ENCODE data around the gene SNORC. TPM values are rescaled to one million over a fixed set of nuclear protein-coding genes. Genes with fewer than 3 reads are reported as not detected.

SNORC gene
- total and polyA plus RNA-seq, 2 of the 13 experiments (the other 11 are each of a cell fraction or from before 2014, with no cell fraction given), result 59.1 to 86.1 TPM

DNA sequence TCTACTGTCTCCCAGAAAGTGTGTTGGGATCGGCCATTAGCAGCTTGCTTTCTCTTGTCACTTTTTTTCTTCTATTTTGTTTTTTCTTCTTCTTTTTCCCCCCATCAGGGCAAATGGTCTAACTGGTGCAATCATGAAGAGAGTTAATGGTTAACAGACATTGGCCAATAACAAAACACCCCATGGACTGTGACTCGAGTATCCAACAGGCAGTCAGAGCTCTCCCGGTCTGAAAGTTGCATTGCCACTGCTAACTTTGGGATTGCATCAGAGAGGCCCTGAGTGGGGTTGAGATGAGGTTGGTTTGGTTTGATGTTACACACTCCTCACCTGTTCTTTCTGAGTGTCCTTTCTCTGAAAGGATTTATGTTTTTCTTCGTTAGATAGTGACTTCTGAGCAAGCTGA lies 12.9 kb upstream of the SNORC start (continued):
- TF ChIP-seq ZNF749 (CRISPR knock-in tag; IDR thresholded peaks at IDR 0.05; ENCODE audit: borderline replicate concordance), result peak; percentile 34; the same call in 1 of the 2 replicates
- TF ChIP-seq SMC3 (IDR thresholded peaks at IDR 0.05; ENCODE audit: low read length), result peak; percentile 86
- peak; percentile 70 for TF ChIP-seq ZNF430 (CRISPR knock-in tag; IDR thresholded peaks at IDR 0.05)
- no peak for TF ChIP-seq ZNF773 (CRISPR knock-in tag; IDR thresholded peaks at IDR 0.05; ENCODE audit: borderline replicate concordance)
- no peak for TF ChIP-seq ZNF704 (CRISPR knock-in tag; IDR thresholded peaks at IDR 0.05; ENCODE audit: borderline replicate concordance)
- TF ChIP-seq ZNF598 (CRISPR knock-in tag; IDR thresholded peaks at IDR 0.05; ENCODE audit: borderline replicate concordance), result no peak
- peak; percentile 70 for TF ChIP-seq ZSCAN31 (CRISPR knock-in tag; IDR thresholded peaks at IDR 0.05; ENCODE audit: low read depth)
- no peak for TF ChIP-seq ZNF10 (CRISPR knock-in tag; IDR thresholded peaks at IDR 0.05; ENCODE audit: borderline replicate concordance, low read depth)
- TF ChIP-seq MAFG (CRISPR knock-in tag; IDR thresholded peaks at IDR 0.05), result no peak
- 0 out of 2 replicates have a peak, but pooled peaks have one; percentile 16 for TF ChIP-seq ZMYM2 (CRISPR knock-in tag; IDR thresholded peaks at IDR 0.05)
- TF ChIP-seq GPN1 (CRISPR knock-in tag; IDR thresholded peaks at IDR 0.05; ENCODE audit: borderline replicate concordance), result no peak
- TF ChIP-seq CCDC6 (CRISPR knock-in tag; IDR thresholded peaks at IDR 0.05), result peak; percentile 78; the same call in 1 of the 2 replicates
- peak; percentile 94 for TF ChIP-seq BCL6 (CRISPR knock-in tag; IDR thresholded peaks at IDR 0.05)
- TF ChIP-seq ZNF557 (CRISPR knock-in tag; IDR thresholded peaks at IDR 0.05), result no peak
- TF ChIP-seq, protein P1, sequence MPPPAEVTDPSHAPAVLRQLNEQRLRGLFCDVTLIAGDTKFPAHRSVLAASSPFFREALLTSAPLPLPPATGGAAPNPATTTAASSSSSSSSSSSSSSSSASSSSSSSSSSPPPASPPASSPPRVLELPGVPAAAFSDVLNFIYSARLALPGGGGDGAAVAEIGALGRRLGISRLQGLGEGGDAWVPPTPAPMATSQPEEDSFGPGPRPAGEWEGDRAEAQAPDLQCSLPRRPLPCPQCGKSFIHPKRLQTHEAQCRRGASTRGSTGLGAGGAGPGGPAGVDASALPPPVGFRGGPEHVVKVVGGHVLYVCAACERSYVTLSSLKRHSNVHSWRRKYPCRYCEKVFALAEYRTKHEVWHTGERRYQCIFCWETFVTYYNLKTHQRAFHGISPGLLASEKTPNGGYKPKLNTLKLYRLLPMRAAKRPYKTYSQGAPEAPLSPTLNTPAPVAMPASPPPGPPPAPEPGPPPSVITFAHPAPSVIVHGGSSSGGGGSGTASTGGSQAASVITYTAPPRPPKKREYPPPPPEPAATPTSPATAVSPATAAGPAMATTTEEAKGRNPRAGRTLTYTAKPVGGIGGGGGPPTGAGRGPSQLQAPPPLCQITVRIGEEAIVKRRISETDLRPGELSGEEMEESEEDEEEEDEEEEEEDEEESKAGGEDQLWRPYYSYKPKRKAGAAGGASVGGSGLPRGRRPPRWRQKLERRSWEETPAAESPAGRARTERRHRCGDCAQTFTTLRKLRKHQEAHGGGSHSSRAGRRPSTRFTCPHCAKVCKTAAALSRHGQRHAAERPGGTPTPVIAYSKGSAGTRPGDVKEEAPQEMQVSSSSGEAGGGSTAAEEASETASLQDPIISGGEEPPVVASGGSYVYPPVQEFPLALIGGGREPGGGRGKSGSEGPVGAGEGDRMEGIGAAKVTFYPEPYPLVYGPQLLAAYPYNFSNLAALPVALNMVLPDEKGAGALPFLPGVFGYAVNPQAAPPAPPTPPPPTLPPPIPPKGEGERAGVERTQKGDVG (CRISPR knock-in tag; IDR thresholded peaks at IDR 0.05; ENCODE audit: borderline replicate concordance), result 0 out of 2 replicates have a peak, but pooled peaks have one; percentile 1
- no peak for TF ChIP-seq MTF2 (CRISPR knock-in tag; IDR thresholded peaks at IDR 0.05; ENCODE audit: borderline replicate concordance)
- no peak for TF ChIP-seq ZNF432 (CRISPR knock-in tag; IDR thresholded peaks at IDR 0.05; ENCODE audit: borderline replicate concordance)
- TF ChIP-seq, protein P2, sequence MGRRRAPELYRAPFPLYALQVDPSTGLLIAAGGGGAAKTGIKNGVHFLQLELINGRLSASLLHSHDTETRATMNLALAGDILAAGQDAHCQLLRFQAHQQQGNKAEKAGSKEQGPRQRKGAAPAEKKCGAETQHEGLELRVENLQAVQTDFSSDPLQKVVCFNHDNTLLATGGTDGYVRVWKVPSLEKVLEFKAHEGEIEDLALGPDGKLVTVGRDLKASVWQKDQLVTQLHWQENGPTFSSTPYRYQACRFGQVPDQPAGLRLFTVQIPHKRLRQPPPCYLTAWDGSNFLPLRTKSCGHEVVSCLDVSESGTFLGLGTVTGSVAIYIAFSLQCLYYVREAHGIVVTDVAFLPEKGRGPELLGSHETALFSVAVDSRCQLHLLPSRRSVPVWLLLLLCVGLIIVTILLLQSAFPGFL (CRISPR knock-in tag; IDR thresholded peaks at IDR 0.05), result no peak
- TF ChIP-seq RFXAP (CRISPR knock-in tag; IDR thresholded peaks at IDR 0.05; ENCODE audit: borderline replicate concordance), result peak; percentile 96
- TF ChIP-seq TAF15 (IDR thresholded peaks at IDR 0.05; ENCODE audit: low read depth, low read length, poor library complexity, severe bottlenecking), result no peak
- TF ChIP-seq ZSCAN12 (CRISPR knock-in tag; IDR thresholded peaks at IDR 0.05), result 0 out of 2 replicates have a peak, but pooled peaks have one; percentile 57
- TF ChIP-seq, protein P3, sequence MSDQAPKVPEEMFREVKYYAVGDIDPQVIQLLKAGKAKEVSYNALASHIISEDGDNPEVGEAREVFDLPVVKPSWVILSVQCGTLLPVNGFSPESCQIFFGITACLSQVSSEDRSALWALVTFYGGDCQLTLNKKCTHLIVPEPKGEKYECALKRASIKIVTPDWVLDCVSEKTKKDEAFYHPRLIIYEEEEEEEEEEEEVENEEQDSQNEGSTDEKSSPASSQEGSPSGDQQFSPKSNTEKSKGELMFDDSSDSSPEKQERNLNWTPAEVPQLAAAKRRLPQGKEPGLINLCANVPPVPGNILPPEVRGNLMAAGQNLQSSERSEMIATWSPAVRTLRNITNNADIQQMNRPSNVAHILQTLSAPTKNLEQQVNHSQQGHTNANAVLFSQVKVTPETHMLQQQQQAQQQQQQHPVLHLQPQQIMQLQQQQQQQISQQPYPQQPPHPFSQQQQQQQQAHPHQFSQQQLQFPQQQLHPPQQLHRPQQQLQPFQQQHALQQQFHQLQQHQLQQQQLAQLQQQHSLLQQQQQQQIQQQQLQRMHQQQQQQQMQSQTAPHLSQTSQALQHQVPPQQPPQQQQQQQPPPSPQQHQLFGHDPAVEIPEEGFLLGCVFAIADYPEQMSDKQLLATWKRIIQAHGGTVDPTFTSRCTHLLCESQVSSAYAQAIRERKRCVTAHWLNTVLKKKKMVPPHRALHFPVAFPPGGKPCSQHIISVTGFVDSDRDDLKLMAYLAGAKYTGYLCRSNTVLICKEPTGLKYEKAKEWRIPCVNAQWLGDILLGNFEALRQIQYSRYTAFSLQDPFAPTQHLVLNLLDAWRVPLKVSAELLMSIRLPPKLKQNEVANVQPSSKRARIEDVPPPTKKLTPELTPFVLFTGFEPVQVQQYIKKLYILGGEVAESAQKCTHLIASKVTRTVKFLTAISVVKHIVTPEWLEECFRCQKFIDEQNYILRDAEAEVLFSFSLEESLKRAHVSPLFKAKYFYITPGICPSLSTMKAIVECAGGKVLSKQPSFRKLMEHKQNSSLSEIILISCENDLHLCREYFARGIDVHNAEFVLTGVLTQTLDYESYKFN (CRISPR knock-in tag; conservative IDR thresholded peaks at IDR 0.05), result peak; percentile 96
